Smooth muscle cell (in vitro differentiated cells): Measurements from ENCODE around the gene LARP1B. TPM values are rescaled to one million over a fixed set of nuclear protein-coding genes. Genes with fewer than 3 reads are reported as not detected.

Experiments
- DNase-seq: peaks from one replicate; lab custom pipeline; 2025; ENCODE audit not compliant: unreplicated experiment; lab: John Stamatoyannopoulos, UW
- H2AFZ ChIP-seq: fragments of 200-600 bp; sonication (generic); 2 replicates; pipeline ENCODE4 v1.6.0; 2016; ENCODE audit warnings: antibody characterized with exemption, low read depth, mild to moderate bottlenecking
- H3F3A ChIP-seq: fragments of 200-600 bp; sonication (generic); 2 replicates; pipeline ENCODE4 v1.6.0; 2017; ENCODE audit warnings: antibody characterized with exemption, low read depth
- H3K27ac ChIP-seq: fragments of 200-600 bp; sonication (generic); 2 replicates; pipeline ENCODE4 v1.5.1; 2016; ENCODE audit warnings: low read depth, mild to moderate bottlenecking
- H3K27me3 ChIP-seq: fragments of 200-600 bp; sonication (generic); 2 replicates; pipeline ENCODE4 v1.6.1; 2016; ENCODE audit warnings: low read depth, mild to moderate bottlenecking
- H3K36me3 ChIP-seq: fragments of 200-600 bp; sonication (generic); 2 replicates; pipeline ENCODE4 v1.5.1; 2016; ENCODE audit warnings: low read depth
- H3K4me1 ChIP-seq: fragments of 200-600 bp; sonication (generic); 2 replicates; pipeline ENCODE4 v1.5.1; 2016; ENCODE audit warnings: low read depth
- H3K4me2 ChIP-seq: fragments of 200-600 bp; sonication (generic); 2 replicates; pipeline ENCODE4 v1.6.0; 2016; ENCODE audit warnings: mild to moderate bottlenecking
- H3K4me3 ChIP-seq: fragments of 200-600 bp; sonication (generic); 2 replicates; pipeline ENCODE4 v1.5.1; 2016; ENCODE audit warnings: mild to moderate bottlenecking
- H3K79me2 ChIP-seq: fragments of 200-600 bp; sonication (generic); 2 replicates; pipeline ENCODE4 v1.6.0; 2016; ENCODE audit warnings: low read depth, mild to moderate bottlenecking
- H3K9ac ChIP-seq: fragments of 200-600 bp; sonication (generic); 2 replicates; pipeline ENCODE4 v1.6.0; 2016; ENCODE audit warnings: low read depth
- H3K9me3 ChIP-seq: fragments of 200-600 bp; sonication (generic); replicated peaks from 2 replicates; pipeline ENCODE4 v1.5.1; 2016; ENCODE audit warnings: low read depth
- H4K20me1 ChIP-seq: fragments of 200-600 bp; sonication (generic); 2 replicates; pipeline ENCODE4 v1.6.0; 2016; ENCODE audit warnings: low read depth
- CTCF ChIP-seq: fragments of 200-600 bp; sonication (generic); IDR thresholded peaks from 2 replicates; pipeline ENCODE4 v1.5.1; 2017; ENCODE audit warnings: borderline replicate concordance, mild to moderate bottlenecking, antibody characterized with exemption; ENCODE audit not compliant: insufficient read depth, poor library complexity, severe bottlenecking
- WGBS: methylation state at CpG from one replicate; pipeline ENCODE4 v1.1.7; 2016; ENCODE audit warnings: low lambda C conversion rate; 5-methylcytosine and 5-hydroxymethylcytosine counted together
- polyA plus RNA-seq: library from polyadenylated mRNA; unstranded; fragments of >200 nt; fragmentation: Nextera tagmentation; extraction: Ambion mirVana; gene quantifications from 2 replicates; pipeline ENCODE4 v1.2.1, GENCODE V29; 2016
- total RNA-seq: library from RNA; depleted of rRNA; stranded (reverse); fragments of >200 nt; gene quantifications from 2 replicates; pipeline ENCODE4 v1.2.3, GENCODE V29; 2014

LARP1B gene
- total and polyA plus RNA-seq, 2 experiments from 2014 or later, result 6.9 to 19.1 TPM

- no peak overlapping the region for H2AFZ ChIP-seq
- no peaks in the 10 kb centered on the region for H4K20me1 ChIP-seq
- no peak for TF ChIP-seq CTCF
- H3K4me1 ChIP-seq, result no peaks in the 10 kb centered on the region
- H3F3A ChIP-seq, result no peaks in the 10 kb centered on the region
- H3K4me3 ChIP-seq, result no peak overlapping the region
- H3K4me2 ChIP-seq, result no peak overlapping the region
- no peaks in the 10 kb centered on the region for H3K36me3 ChIP-seq
- DNase-seq, result no peak
- H3K9ac ChIP-seq, result no peak overlapping the region
- no peaks in the 10 kb centered on the region for H3K79me2 ChIP-seq
- no peaks in the 10 kb centered on the region for H3K27me3 ChIP-seq
- H3K27ac ChIP-seq, result no peak overlapping the region
- no peaks in the 10 kb centered on the region for H3K9me3 ChIP-seq
Measured at GRCh38 chr4:128141866-128142265, 80.8 kb downstream of the LARP1B start.

- TF ChIP-seq CTCF, result no peak
- no peaks in the 10 kb centered on the region for H3F3A ChIP-seq
- no peaks in the 10 kb centered on the region for H3K4me1 ChIP-seq
- no peaks in the 10 kb centered on the region for H3K9me3 ChIP-seq
- H3K27me3 ChIP-seq, result no peaks in the 10 kb centered on the region
- no peak overlapping the region for H3K9ac ChIP-seq
- WGBS, result 100% methylated on average over 2 of the region's 2 CpGs
- no peak overlapping the region for H3K4me3 ChIP-seq
- no peak for DNase-seq
- no peaks in the 10 kb centered on the region for H3K36me3 ChIP-seq
- H3K79me2 ChIP-seq, result no peaks in the 10 kb centered on the region
- H3K4me2 ChIP-seq, result no peak overlapping the region
- no peak overlapping the region for H3K27ac ChIP-seq
- no peaks in the 10 kb centered on the region for H4K20me1 ChIP-seq
- no peak overlapping the region for H2AFZ ChIP-seq
Measured at GRCh38 chr4:128145727-128146126, 84.6 kb downstream of the LARP1B start.

GRCh38 chr4:128153800-128154199 is 92.7 kb downstream of the LARP1B start:
- H3K4me2 ChIP-seq, result no peak overlapping the region
- H3K79me2 ChIP-seq, result no peaks in the 10 kb centered on the region
- WGBS, result 74% methylated on average over 2 of the region's 2 CpGs
- DNase-seq, result no peak
- H3K9ac ChIP-seq, result no peak overlapping the region
- H3K27ac ChIP-seq, result no peak overlapping the region
- no peaks in the 10 kb centered on the region for H3K9me3 ChIP-seq
- TF ChIP-seq CTCF, result no peak
- H4K20me1 ChIP-seq, result no peaks in the 10 kb centered on the region
- no peaks in the 10 kb centered on the region for H3F3A ChIP-seq
- H3K27me3 ChIP-seq, result no peaks in the 10 kb centered on the region
- H3K4me3 ChIP-seq, result no peak overlapping the region
- no peaks in the 10 kb centered on the region for H3K4me1 ChIP-seq
- no peaks in the 10 kb centered on the region for H3K36me3 ChIP-seq
- H2AFZ ChIP-seq, result no peak overlapping the region

- Histone ChIP-seq H4K20me1 (no peaks in the 10 kb centered on the region), H3K4me2 (no peak overlapping the region), H3K79me2 (no peaks in the 10 kb centered on the region), H3K36me3 (no peaks in the 10 kb centered on the region), H3K27ac (no peak overlapping the region), H3K27me3 (no peaks in the 10 kb centered on the region), H2AFZ (no peak overlapping the region), H3K4me1 (no peaks in the 10 kb centered on the region), H3K4me3 (no peak overlapping the region), H3K9ac (no peak overlapping the region), H3F3A (no peaks in the 10 kb centered on the region), H3K9me3 (no peaks in the 10 kb centered on the region)
- no peak for TF ChIP-seq CTCF
- 99% methylated on average over 29 of the region's 29 CpGs for WGBS
- no peak for DNase-seq
Measured at GRCh38 chr4:128155231-128155855, 94.2 kb downstream of the LARP1B start.
